GM03348 (cell line): ENCODE results near the gene WDR59.
"Not testable (repeated sequence)": the region's sequence is repeated elsewhere in the genome, so short reads cannot be mapped to it uniquely, and the experiment has no call there.

Experiments
- DNase-seq: peaks from one replicate; pipeline ENCODE4 v3.0.0; 2012; ENCODE audit warnings: low spot score

WDR59 gene

GRCh38 chr16:74850027-74850426 lies 134.9 kb downstream of the WDR59 start:
- DNase-seq, result no peak

- DNase-seq, result no peak
Observed at GRCh38 chr16:74847202-74847601, 137.7 kb downstream of the WDR59 start.

GRCh38 chr16:74846714-74847113 lies 138.2 kb downstream of the WDR59 start:
- no peak for DNase-seq

DNA sequence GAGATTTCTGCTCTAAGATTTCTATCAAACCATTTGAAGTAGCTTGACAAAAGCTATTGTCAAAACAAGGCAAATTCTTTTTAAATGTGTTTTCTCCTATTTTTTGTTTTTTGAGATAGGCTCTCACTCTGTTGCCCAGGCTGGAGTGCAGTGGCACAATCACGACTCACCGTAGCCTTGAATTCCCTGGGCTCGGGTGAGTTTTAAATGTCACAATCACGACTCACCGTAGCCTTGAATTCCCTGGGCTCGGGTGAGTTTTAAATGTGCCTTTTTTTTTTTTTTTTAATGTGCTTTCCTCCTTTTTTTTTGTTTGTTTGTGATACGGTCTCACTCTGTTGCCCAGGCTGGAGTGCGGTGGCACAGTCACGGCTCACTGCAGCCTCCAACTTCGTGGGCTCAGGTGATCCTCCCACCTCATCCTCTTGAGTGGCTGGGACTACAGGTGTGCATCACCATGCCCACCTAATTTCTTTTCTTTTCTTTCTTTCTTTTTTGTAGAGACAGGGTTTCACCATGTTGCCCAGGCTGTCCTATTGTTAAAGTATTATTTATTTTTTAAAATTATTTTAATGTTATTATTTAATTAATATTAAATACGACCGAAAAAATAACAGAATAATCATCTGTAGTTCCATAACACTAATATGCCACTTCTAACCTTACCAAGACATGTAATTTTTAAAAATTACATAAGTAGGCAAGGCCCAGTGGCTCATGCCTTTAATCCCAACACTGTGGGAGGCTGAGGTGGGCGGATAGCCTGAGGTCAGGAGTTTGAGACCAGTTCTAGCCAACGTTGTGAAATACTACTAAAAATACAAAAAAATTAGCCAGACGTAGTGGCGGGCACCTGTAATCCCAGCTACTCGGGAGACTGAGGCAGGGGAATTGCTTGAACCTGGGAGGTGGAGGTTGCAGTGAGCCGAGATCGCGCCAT lies 140.6 kb downstream of the WDR59 start:
- no peak for DNase-seq

DNA sequence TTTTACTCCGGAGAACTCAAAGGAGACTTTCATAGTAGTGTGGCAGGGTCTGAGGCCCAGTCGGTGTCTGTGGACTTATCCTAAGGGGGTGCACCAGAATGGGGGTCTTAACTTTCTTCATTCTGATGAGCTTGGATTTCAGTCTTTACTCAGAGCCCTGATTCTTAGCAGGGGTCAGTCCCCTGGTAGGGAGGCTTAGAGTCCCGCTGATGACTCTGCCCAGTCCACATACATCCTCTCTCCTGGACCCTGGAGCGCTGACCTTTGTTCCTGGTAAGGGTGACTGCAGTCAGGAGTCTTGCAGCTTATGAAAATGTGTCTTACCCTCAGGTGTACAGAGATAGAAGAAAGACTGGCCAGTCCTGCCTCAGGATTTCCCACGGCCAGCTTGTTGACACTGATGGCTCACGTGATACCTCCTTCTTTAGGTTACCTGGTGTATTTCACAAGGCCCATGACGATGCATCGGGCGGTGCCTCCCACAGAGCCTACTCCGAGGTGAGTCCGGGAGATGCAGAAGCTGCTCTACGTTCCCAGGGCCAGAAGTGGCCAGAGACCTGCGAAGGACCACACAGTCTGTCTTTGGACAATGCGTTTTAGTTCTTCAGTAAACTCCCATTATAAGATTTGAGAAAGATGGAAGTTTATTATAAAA lies 141.4 kb downstream of the WDR59 start:
- DNase-seq, result not testable (repeated sequence)

DNA sequence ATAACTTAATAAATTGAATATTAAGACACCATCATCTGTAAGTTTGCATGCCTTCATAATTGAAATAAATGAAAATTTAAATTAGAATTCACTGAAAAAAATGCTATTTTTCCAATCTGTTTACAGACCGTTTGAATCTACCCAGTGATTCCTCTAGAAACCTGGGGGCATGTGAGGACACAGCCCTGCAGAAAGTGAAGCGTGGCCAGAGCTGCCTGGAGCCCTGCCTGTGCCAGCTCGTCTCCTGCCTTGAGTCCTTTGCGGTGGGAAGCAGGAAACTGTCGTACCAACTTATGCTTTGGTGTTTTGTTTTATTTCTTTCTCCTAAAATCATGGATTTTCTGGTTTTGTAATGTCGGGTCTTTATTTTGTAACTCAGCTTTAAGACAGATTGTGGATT lies 142.5 kb downstream of the WDR59 start:
- no peak for DNase-seq

DNA sequence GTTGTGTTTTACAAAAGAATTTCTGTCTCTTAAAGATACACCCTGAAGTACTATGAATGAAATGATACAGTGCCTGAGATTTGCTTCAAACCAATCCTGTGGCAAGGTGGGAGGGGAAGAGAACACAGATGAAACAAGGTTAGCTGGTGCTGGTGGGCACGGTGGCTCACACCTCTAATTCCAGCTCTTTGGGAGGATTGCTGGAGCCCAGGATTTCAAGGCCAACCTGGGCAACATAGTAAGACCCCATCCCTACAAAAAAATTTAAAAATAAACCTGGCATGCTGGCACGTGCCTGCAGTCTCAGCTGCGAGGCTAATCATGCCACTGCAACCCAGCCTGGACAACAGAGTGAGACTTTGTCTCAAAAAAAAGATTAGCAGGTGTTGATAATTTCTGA lies 143.0 kb downstream of the WDR59 start:
- DNase-seq, result no peak

DNA sequence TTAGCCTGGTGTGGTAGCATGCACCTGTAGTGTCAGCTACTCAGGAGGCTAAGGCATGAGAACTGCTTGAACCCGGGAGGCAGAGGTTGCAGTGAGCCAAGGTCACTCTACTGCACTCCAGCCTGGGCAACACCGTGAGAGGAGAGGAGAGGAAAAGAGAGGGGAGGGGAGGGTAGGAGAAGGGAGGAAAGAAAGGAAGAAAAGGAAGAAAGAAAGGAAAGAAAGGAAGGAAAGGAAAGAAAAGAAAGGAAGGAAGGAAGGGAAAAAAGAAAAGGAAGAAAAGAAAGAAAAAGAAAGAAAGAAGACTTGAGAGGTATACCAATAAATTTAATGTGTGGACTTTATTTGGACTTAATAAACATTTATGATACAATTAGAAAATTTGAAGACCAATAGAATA lies 143.5 kb downstream of the WDR59 start:
- no peak for DNase-seq

DNA sequence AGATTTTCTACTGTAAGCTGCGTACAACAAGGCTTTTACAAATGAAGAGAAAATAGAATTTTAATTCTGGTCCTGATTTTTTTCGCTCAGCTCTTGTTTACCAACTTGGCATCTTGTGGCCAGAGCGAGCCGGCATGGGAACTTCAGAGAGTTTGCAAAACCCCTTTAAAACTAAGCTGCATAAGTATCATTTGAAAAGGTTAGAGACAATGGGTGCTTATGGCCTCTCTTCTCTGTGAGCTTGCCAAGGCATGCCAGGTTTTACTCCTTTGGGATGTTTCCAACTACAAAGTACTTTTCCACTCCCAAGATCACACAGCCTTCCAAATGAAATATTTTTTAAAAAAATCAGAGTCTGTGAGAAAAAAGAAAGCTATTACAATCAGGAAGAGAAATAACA lies 147.9 kb downstream of the WDR59 start:
- no peak for DNase-seq

- no peak for DNase-seq
Observed at GRCh38 chr16:74836111-74836671, 148.7 kb downstream of the WDR59 start.

DNA sequence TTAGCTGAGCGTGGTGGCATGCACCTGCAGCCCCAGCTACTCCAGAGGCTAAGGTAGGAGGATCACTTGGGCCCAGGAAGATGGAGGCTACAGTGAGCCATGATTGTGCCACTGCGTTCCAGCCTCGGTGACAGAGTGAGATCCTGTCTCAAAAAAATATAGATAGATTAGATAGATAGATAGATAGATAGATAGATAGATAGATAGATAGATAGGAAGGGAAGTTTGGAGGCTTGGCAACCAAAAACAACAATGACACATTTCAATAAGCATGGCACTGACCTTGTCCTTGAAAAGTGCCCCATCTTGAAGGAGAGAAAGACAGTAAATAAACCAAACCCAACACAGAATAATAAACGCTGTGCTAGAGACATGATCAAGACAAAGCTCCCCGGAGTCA lies 152.7 kb downstream of the WDR59 start:
- no peak for DNase-seq

DNA sequence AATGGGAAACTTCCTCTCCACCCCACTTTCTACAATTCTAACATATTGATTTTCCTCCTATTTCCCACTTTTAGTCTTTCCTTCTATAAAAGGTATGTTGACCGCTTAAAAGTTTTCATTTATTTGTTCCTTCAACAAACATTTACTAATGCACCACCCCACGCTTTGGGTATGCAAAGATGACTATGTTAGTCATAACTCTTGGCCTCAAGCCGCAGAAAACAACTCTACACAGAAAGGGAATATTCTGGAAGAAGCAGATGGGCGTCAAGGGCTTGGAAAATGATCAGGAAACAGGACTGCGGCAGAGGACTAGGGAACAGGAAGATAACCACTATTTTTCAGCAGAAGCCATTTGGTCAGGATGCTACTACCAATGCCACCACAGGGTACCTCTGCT lies 153.5 kb downstream of the WDR59 start:
- no peak for DNase-seq

DNA sequence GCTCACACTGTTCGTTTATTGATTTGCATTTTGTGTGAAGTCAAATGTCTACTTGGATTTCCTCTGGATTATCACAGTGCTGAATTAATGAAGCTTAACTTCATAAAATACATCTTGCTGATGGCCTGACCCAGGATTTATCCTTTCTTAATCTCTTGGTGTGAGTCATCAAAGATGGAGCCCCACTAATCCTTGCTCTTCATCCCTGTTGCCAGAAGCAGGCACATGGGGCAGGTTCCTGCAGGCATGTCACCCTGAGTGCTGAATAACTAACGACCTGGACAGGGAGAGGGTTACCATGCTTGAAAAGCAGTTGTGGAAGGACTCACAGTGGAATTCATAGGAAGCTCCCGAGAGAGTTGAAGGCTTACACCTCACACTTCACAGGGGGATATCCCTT lies 154.3 kb downstream of the WDR59 start:
- no peak for DNase-seq

GRCh38 chr16:74829637-74830036 lies 155.3 kb downstream of the WDR59 start:
- no peak for DNase-seq

DNA sequence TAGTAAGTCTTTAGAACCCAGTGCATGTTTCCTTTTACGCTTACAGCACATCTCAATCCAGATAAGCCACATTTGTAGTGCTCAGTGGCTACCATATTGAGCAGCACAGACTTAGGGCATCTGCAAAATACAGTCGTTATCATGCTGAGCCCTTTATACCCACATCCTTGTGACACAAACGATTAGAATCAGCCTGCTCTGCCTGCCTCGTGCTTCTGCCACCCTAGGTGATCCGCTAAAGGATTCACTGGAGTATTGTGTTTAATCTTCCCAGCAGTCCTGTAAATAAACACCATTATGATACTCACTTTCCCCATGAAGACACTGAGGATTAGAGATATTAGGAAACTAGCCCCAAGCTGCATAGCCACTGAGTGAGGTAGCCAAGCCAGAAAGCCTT lies 159.0 kb downstream of the WDR59 start:
- no peak for DNase-seq

DNA sequence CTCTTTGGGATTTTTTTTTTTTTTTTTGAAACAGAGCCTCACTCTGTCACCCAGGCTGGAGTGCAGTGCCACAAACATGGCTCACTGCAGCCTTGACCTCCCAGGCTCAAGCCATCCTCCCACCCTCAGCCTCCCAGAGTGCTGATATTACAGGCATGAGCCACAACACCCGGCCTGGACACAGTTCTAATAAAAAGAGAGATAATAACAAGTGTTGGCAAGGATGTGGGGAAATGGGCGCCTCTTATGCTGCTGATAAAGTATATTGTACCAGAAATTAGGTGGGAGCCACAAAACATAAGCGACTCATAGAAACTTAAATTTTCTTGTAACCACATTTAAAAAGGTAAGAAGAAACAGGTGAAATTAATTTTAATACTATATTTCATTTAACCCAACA lies 159.9 kb downstream of the WDR59 start:
- DNase-seq, result no peak
